Skeletal muscle satellite cell (primary cell): ENCODE measurements around the gene VSIG10.
A peak's percentile ranks its signal among the peaks of the same experiment; 100 is the strongest.
"Not testable (repeated sequence)": the region's sequence is repeated elsewhere in the genome, so short reads cannot be mapped to it uniquely, and the experiment has no call there.

Source experiments
- H3K27me3 ChIP-seq: 2 replicates; pipeline ENCODE4 v1.7.0; 2013; ENCODE audit warnings: low read length; ENCODE audit not compliant: control insufficient read depth, insufficient read depth
- H3K36me3 ChIP-seq: 2 replicates; pipeline ENCODE4 v1.7.0; 2013; ENCODE audit warnings: mild to moderate bottlenecking, control low read depth, low read length; ENCODE audit not compliant: insufficient read depth
- H3K4me1 ChIP-seq: 2 replicates; pipeline ENCODE4 v1.7.0; 2013; ENCODE audit warnings: low read length; ENCODE audit not compliant: control insufficient read depth, insufficient read depth
- H3K4me2 ChIP-seq: 2 replicates; pipeline ENCODE4 v1.7.0; 2013; ENCODE audit warnings: mild to moderate bottlenecking, low read length
- H3K4me3 ChIP-seq: 2 replicates; pipeline ENCODE4 v1.7.0; 2013; ENCODE audit warnings: low read length
- H3K9ac ChIP-seq: 2 replicates; pipeline ENCODE4 v1.7.0; 2013; ENCODE audit warnings: mild to moderate bottlenecking, low read depth, low read length, moderate library complexity
- H3K9me3 ChIP-seq: replicated peaks from 2 replicates; pipeline ENCODE4 v1.7.0; 2013; ENCODE audit warnings: mild to moderate bottlenecking, control low read depth, low read length

Gene VSIG10

DNA sequence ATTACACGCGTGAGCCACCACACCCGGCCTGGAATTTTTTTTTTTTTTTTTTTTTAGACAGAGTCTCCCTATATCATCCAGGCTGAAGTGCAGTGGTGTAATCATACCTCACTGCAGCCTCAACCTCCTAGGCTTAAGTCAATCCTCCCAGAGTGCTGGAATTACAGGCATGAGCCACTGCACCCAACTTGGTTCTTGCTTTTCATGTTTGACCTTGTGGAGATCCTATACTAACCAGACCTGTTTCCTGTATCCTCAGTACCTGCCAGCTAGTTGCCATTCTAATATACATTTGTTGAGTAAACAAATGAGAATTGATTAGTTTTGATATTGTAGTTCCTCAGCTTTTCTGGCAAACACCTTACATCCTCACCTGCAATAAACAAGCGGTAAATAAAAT, 3.2 kb upstream of the VSIG10 start:
- no peaks in the 10 kb centered on the region for H3K27me3 ChIP-seq
- H3K9ac ChIP-seq, result no peak overlapping the region

DNA sequence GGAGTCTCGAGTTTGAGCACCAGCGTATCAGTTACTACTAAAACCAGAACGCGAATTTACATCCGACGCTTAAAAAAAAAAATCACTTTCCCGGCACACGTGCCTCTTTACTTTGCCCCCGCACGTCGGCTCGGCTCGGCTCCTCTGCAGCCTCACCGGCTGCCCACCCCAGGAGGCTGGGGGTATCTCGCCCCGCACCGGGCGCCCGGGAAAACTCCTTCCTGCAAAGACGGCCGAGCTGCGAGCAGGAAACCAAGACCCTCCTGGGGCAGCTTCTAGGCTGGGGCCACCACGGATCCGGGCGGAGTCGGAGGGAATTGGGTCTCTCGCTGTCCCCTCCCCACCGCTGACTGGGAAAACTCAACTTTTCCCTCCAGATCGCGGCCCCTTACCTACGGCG, 610 bp downstream of the VSIG10 start:
- peak overlapping the region; percentile 88 for H3K4me3 ChIP-seq
- peaks cover 11% of the 10 kb centered on the region for H3K4me1 ChIP-seq
- H3K4me2 ChIP-seq, result peak overlapping the region; percentile 94
- no peaks in the 10 kb centered on the region for H3K9me3 ChIP-seq
- no peaks in the 10 kb centered on the region for H3K27me3 ChIP-seq
- no peaks in the 10 kb centered on the region for H3K36me3 ChIP-seq
- peak overlapping the region; percentile 82 for H3K9ac ChIP-seq

More for the DNA sequence above, 3.2 kb upstream of the VSIG10 start:
- H3K4me2 ChIP-seq, result no peak overlapping the region
- peaks cover 11% of the 10 kb centered on the region for H3K4me1 ChIP-seq
- no peaks in the 10 kb centered on the region for H3K9me3 ChIP-seq
- H3K4me3 ChIP-seq, result no peak overlapping the region
- H3K36me3 ChIP-seq, result no peaks in the 10 kb centered on the region

DNA sequence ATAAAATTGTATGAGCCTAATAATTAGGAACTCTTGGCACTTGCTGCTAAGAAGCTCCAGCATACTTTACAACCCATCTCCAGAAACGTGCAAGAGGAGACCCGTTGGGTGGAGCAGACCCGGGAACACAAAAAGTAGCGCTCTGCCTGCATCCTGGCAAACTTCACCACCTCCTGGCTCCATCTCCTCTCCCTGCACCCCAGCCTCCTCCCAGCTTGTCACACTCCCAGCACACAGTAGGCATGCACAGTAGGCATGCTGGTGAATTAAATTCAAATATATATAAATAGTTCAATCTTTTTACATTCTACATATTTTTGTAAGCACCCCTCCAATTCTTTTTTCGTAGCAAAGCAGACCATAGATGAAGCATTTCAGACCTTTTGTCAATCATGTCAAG, 1.2 kb downstream of the VSIG10 start:
- no peak overlapping the region for H3K9ac ChIP-seq
- H3K4me1 ChIP-seq, result peaks cover 11% of the 10 kb centered on the region
- H3K9me3 ChIP-seq, result no peaks in the 10 kb centered on the region
- peak overlapping the region; percentile 88 for H3K4me3 ChIP-seq
- H3K4me2 ChIP-seq, result peak overlapping the region; percentile 94
- H3K27me3 ChIP-seq, result no peaks in the 10 kb centered on the region
- no peaks in the 10 kb centered on the region for H3K36me3 ChIP-seq

DNA sequence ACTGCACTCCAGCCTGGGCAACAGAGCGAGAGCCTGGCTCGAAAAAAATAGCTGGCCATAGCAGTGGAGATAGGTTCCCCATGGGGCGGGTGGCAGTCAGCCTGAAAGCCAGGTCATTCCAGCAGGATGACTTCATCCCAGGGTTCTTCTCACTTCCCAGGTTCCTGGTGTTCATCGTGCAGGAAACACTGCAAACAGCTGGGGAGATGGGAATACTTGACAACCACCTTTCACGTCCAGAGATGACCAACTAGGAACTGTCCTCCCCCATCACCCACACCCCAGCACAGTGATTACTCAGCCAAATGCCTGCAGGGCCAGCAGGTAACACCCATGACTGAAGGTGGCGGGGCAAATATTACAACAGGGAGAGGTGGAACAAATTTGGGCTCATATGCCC, 1.7 kb downstream of the VSIG10 start:
- H3K27me3 ChIP-seq, result no peaks in the 10 kb centered on the region
- peaks cover 11% of the 10 kb centered on the region for H3K4me1 ChIP-seq
- H3K36me3 ChIP-seq, result no peaks in the 10 kb centered on the region
- no peaks in the 10 kb centered on the region for H3K9me3 ChIP-seq
- H3K4me3 ChIP-seq, result no peak overlapping the region
- no peak overlapping the region for H3K9ac ChIP-seq
- peak overlapping the region; percentile 94 for H3K4me2 ChIP-seq

DNA sequence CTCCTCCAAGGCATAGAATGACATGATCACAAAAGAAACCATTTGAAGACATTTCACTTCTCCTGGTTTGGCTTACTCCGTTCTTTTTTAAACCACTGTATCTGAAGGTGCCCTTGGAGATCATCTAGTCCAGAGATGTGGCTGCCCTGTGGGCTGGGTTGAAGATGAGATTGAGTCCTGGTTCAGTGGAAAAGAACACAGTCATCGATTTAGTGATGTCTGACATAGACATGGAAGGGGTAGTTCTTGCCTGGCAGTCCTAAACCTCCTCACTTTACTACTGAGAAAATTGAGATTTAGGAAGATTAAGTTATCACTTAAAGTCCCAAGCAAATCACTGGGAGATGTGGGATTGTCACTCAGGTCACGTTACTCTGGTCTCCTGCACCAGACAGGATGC, 2.8 kb downstream of the VSIG10 start:
- no peaks in the 10 kb centered on the region for H3K9me3 ChIP-seq
- H3K9ac ChIP-seq, result no peak overlapping the region
- no peak overlapping the region for H3K4me3 ChIP-seq
- H3K4me2 ChIP-seq, result no peak overlapping the region
- H3K27me3 ChIP-seq, result no peaks in the 10 kb centered on the region
- no peaks in the 10 kb centered on the region for H3K36me3 ChIP-seq
- H3K4me1 ChIP-seq, result peaks cover 11% of the 10 kb centered on the region

DNA sequence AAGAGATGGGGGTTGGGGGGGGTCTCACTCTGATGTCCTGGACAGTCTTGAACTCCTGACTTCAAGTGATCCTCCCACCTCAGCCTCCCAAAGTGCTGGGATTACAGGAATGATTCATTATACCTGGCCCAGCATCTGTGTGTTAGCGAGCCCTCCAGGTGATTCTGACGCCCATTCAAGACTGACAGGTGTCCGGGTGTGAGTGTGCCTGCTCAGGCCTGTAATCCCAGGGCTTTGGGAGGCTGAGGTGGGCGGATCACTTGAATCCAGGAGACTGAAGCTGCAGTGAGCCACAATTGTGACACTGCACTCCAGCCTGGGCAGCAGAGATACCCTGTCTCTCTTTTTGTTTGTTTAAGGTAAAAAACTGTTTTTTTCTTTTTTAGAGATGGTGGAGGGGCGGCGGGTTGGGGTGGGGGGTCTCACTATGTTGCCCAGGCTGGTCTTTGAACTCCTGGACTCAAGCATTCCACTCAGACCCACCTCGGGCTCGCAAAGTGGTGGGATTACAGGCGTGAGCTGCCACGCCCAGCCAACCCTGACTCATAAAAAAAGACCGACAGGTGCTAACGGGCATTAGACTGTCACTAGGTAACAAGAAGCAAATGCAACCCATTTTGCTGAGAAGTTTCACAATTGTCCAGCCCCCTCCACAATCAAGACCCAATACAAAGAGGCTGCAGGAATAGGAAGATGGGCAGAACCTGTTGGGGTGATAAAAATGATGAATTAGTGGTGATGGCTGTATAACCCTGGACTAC, 4.7 kb downstream of the VSIG10 start:
- H3K27me3 ChIP-seq, result no peaks in the 10 kb centered on the region
- no peak overlapping the region for H3K9ac ChIP-seq
- H3K4me2 ChIP-seq, result no peak overlapping the region
- no peaks in the 10 kb centered on the region for H3K36me3 ChIP-seq
- no peak overlapping the region for H3K4me3 ChIP-seq
- no peaks in the 10 kb centered on the region for H3K9me3 ChIP-seq
- peaks cover 7% of the 10 kb centered on the region for H3K4me1 ChIP-seq

DNA sequence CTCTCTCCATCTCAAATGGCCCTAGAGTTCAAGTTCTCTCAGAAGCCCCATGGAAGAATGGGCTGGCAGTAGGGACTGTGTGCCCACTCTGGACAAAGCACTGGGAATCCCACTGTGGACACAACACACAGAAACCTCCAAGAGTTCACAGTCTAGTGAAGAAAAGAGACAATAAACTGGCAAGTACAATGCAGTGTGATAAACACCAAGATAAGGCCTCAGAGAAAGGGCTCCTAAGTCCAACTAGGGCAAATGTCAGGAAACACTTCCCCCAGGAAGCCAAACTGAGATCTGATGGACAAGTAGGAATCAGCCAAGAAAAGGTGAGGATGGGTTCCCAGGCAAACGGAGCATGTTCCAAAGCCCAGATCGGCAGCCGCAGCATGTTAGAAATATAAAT, 5.4 kb downstream of the VSIG10 start:
- no peaks in the 10 kb centered on the region for H3K27me3 ChIP-seq
- no peak overlapping the region for H3K4me3 ChIP-seq
- no peak overlapping the region for H3K9ac ChIP-seq
- no peak overlapping the region for H3K4me2 ChIP-seq
- peaks cover 7% of the 10 kb centered on the region for H3K4me1 ChIP-seq
- no peaks in the 10 kb centered on the region for H3K9me3 ChIP-seq
- no peaks in the 10 kb centered on the region for H3K36me3 ChIP-seq

DNA sequence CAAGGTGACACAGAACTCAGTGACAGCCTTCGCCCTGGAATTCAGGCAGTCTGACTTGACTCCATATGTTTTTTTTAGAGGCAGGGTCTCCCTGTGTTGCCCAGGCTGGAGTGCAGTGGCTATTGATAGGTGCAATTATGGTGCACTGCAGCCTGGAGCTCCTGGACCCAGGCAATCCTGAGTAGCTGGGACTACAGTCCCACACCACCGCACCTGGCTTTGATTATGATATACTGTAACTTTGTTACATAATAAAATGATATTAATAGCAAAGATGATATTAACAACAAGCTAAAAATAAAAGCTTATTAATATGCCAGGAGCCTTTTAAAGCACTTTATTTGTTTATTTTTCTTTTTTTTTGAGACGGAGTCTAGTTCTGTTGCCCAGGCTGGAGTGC, 9.8 kb downstream of the VSIG10 start:
- no peaks in the 10 kb centered on the region for H3K4me1 ChIP-seq
- no peaks in the 10 kb centered on the region for H3K36me3 ChIP-seq
- no peaks in the 10 kb centered on the region for H3K9me3 ChIP-seq
- H3K9ac ChIP-seq, result no peak overlapping the region
- H3K27me3 ChIP-seq, result no peaks in the 10 kb centered on the region
- no peak overlapping the region for H3K4me3 ChIP-seq
- no peak overlapping the region for H3K4me2 ChIP-seq

DNA sequence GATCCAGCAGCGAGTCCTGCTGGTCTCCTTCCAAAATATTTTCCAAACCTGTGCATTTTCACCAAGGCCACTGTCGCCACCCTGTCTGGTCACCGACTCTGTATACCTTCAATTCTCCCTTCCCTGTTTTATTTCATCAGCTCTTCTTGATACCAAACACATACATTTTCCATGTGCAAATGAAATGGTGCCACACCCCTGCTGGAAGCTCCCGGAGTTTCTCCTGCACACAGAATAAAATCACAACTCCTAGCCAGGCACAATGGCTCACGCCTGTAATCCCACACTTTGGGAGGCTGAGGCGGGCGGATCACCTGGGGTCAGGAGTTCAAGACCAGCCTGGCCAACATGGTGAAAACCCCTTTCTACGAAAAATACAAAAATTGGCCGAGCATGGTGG, 14.0 kb downstream of the VSIG10 start:
- no peak overlapping the region for H3K9ac ChIP-seq
- H3K27me3 ChIP-seq, result no peaks in the 10 kb centered on the region
- no peak overlapping the region for H3K4me3 ChIP-seq
- H3K36me3 ChIP-seq, result no peaks in the 10 kb centered on the region
- H3K4me2 ChIP-seq, result no peak overlapping the region
- no peaks in the 10 kb centered on the region for H3K9me3 ChIP-seq
- H3K4me1 ChIP-seq, result no peaks in the 10 kb centered on the region

DNA sequence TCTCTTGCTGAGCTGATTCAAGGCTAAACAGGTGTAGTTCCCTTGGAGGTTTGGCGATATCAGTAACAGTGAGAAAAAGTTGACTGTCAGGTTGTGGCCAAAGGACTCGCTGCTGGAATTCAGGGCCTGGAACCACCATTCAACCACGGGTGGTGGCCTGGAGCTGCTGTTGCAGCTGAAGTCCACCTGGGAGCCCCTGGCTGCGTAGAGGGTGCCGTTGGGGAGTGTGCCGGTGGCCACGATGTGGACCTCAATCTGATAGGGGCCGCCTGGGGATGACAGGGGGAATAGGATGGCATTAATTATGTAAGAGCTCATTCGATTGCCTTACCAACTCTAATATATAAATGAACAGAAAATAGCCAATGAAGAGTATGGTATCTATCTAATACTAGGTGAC, 21.6 kb downstream of the VSIG10 start:
- Histone ChIP-seq H3K36me3 (peaks cover 11% of the 10 kb centered on the region), H3K9ac (no peak overlapping the region), H3K4me1 (no peaks in the 10 kb centered on the region), H3K4me2 (no peak overlapping the region), H3K4me3 (no peak overlapping the region), H3K27me3 (no peaks in the 10 kb centered on the region), H3K9me3 (no peaks in the 10 kb centered on the region)

DNA sequence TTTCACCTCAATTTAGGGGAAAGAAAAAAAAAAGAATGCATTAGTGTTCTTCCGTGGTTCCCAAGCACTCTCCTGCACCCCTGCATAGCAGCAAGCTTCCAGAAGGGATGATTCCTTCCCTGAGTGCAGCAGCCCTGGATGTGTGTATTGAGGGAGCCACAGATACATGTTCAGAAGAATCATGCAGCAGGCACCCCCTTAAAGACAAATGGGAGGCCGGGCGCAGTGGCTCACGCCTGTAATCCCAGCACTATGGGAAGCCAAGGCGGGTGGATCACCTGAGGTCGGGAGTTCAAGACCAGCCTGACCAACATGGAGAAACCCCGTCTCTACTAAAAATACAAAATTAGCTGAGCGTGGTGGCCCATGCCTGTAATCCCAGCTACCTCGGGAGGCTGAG, 22.3 kb downstream of the VSIG10 start:
- H3K4me3 ChIP-seq, H3K4me1 ChIP-seq, H3K9ac ChIP-seq, H3K4me2 ChIP-seq, H3K9me3 ChIP-seq, H3K27me3 ChIP-seq: not testable (repeated sequence)
- H3K36me3 ChIP-seq, result peaks cover 12% of the 10 kb centered on the region

DNA sequence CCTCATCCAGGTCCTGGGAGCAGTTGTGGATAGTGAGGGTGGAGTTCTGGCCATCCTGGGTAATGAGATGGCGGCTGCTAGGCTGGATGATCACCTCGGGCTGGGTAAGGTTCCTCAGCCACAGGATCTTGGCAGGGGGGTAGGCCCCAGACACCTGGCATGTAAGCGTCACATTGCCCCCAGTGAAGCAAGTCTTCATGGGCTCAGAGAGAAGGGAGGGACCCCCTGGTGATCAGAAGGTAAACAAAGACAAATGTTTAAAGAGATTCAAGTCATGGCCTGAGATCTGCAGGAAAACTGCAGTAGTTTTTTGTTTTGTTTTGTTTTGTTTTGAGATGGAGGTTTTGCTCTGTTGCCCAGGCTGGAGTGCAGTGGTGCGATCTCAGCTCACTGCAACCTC, 30.0 kb downstream of the VSIG10 start:
- Histone ChIP-seq H3K4me1 (no peaks in the 10 kb centered on the region), H3K4me2 (no peak overlapping the region), H3K4me3 (no peak overlapping the region), H3K9me3 (no peaks in the 10 kb centered on the region), H3K27me3 (no peaks in the 10 kb centered on the region), H3K9ac (no peak overlapping the region), H3K36me3 (peaks cover 8% of the 10 kb centered on the region)
